Neural cell (in vitro differentiated cells): ENCODE measurements around the gene THBS2. TPM values are rescaled to one million over a fixed set of nuclear protein-coding genes. Genes with fewer than 3 reads are reported as not detected.
"Not testable (repeated sequence)": the region's sequence is repeated elsewhere in the genome, so short reads cannot be mapped to it uniquely, and the experiment has no call there.

Experiments used
- H2AFZ ChIP-seq: fragments of 200-600, 300-800 bp; sonication (generic), shearing (Covaris generic); 2 replicates; pipeline ENCODE4 v1.6.0; 2014; ENCODE audit warnings: low read depth, mild to moderate bottlenecking, antibody characterized with exemption, low read length, moderate library complexity
- H3F3A ChIP-seq: fragments of 200-600 bp; shearing (Covaris generic); 2 replicates; pipeline ENCODE4 v1.6.1; 2016; ENCODE audit warnings: mild to moderate bottlenecking, moderate library complexity, mixed read lengths, antibody characterized with exemption, low read length; ENCODE audit not compliant: insufficient read depth, poor library complexity, severe bottlenecking
- H3K27ac ChIP-seq: fragments of 200-600, 300-800 bp; sonication (generic), shearing (Covaris generic); 2 replicates; pipeline ENCODE4 v1.5.1; 2014; ENCODE audit warnings: mild to moderate bottlenecking, low read length, moderate library complexity
- H3K27me3 ChIP-seq: fragments of 300-800, 200-600 bp; sonication (generic), shearing (Covaris generic); 2 replicates; pipeline ENCODE4 v1.6.0; 2014; ENCODE audit warnings: mild to moderate bottlenecking, low read depth, low read length, moderate library complexity; ENCODE audit not compliant: insufficient read depth
- H3K36me3 ChIP-seq: fragments of 300-800, 200-600 bp; sonication (generic), shearing (Covaris generic); 2 replicates; pipeline ENCODE4 v1.5.1; 2014; ENCODE audit warnings: mild to moderate bottlenecking, antibody characterized with exemption, low read length, moderate library complexity; ENCODE audit not compliant: insufficient read depth
- H3K4me2 ChIP-seq: fragments of 300-800, 200-600 bp; sonication (generic), shearing (Covaris generic); 2 replicates; pipeline ENCODE4 v1.6.0; 2014; ENCODE audit warnings: mild to moderate bottlenecking, low read length
- H3K4me3 ChIP-seq: fragments of 300-800, 200-600 bp; sonication (generic), shearing (Covaris generic); 2 replicates; pipeline ENCODE4 v1.5.1; 2014; ENCODE audit warnings: mild to moderate bottlenecking, low read length, moderate library complexity
- H3K79me2 ChIP-seq: fragments of 200-600 bp; shearing (Covaris generic); replicated peaks from 2 replicates; pipeline ENCODE4 v1.6.0; 2014; ENCODE audit warnings: mild to moderate bottlenecking, low read length, moderate library complexity; ENCODE audit not compliant: insufficient read depth
- H3K9ac ChIP-seq: fragments of 300-800, 200-600 bp; sonication (generic), shearing (Covaris generic); 2 replicates; pipeline ENCODE4 v1.6.1; 2016; ENCODE audit warnings: mild to moderate bottlenecking, low read length, mixed read lengths
- H3K9me2 ChIP-seq: fragments of 200-600 bp; shearing (Covaris generic); 2 replicates; pipeline ENCODE4 v1.6.1; 2016; ENCODE audit warnings: mild to moderate bottlenecking, low read length, mixed read lengths; ENCODE audit not compliant: insufficient read depth
- H3K9me3 ChIP-seq: fragments of 200-600, 300-800 bp; sonication (generic), shearing (Covaris generic); 2 replicates; pipeline ENCODE4 v1.6.1; 2016; ENCODE audit warnings: mild to moderate bottlenecking, mixed run types, low read length, moderate library complexity, mixed read lengths
- H4K20me1 ChIP-seq: fragments of 200-600 bp; shearing (Covaris generic); 2 replicates; pipeline ENCODE4 v1.6.1; 2016; ENCODE audit warnings: mild to moderate bottlenecking, mixed run types; ENCODE audit not compliant: insufficient read depth
- CTCF ChIP-seq: fragments of 450-650 bp; IDR thresholded peaks from 2 replicates; pipeline ENCODE4 v1.5.1; 2014; ENCODE audit warnings: antibody characterized with exemption, mild to moderate bottlenecking, moderate library complexity; ENCODE audit not compliant: poor library complexity, severe bottlenecking
- EP300 ChIP-seq: fragments of 450-650 bp; conservative IDR thresholded peaks from 2 replicates; pipeline ENCODE4 v1.6.1; 2014; ENCODE audit warnings: antibody characterized with exemption, mild to moderate bottlenecking, moderate library complexity; ENCODE audit not compliant: poor library complexity, severe bottlenecking
- EZH2 ChIP-seq: fragments of 200-600, 300-800 bp; shearing (Covaris generic), sonication (generic); IDR thresholded peaks from 2 replicates; pipeline ENCODE4 v1.6.1; 2014; ENCODE audit warnings: antibody characterized with exemption, low read length, borderline replicate concordance, mild to moderate bottlenecking; ENCODE audit not compliant: insufficient read depth, poor library complexity, severe bottlenecking
- MXI1 ChIP-seq: fragments of 450-650 bp; conservative IDR thresholded peaks from 2 replicates; pipeline ENCODE4 v1.6.1; 2014; ENCODE audit warnings: antibody characterized with exemption, mild to moderate bottlenecking; ENCODE audit not compliant: poor library complexity, severe bottlenecking
- POLR2AphosphoS5 ChIP-seq: IDR thresholded peaks from 2 replicates; pipeline ENCODE4 v1.6.1; 2012
- RAD21 ChIP-seq: fragments of 450-650 bp; conservative IDR thresholded peaks from 2 replicates; pipeline ENCODE4 v1.6.1; 2014; ENCODE audit warnings: antibody characterized with exemption, mild to moderate bottlenecking, moderate library complexity
- REST ChIP-seq: IDR thresholded peaks from 2 replicates; pipeline ENCODE4 v1.6.1; 2012; ENCODE audit warnings: borderline replicate concordance
- SMC3 ChIP-seq: fragments of 450-650 bp; conservative IDR thresholded peaks from 2 replicates; pipeline ENCODE4 v1.6.1; 2014; ENCODE audit warnings: antibody characterized with exemption, mild to moderate bottlenecking, moderate library complexity; ENCODE audit not compliant: poor library complexity
- TAF1 ChIP-seq: IDR thresholded peaks from 2 replicates; pipeline ENCODE4 v1.6.1; 2012; ENCODE audit warnings: low read depth
- polyA plus RNA-seq: library from polyadenylated mRNA; depleted of rRNA; stranded (reverse); fragments of >200 nt; gene quantifications from 2 replicates; pipeline ENCODE4 v1.2.3, GENCODE V29; 2014

Gene THBS2
- polyA plus RNA-seq, 1 donor from 2014 or later: 0.88 TPM

GRCh38 chr6:169216830-169217229 lies 36.8 kb downstream of the THBS2 start:
- no peak overlapping the region for H2AFZ ChIP-seq
- no peaks in the 10 kb centered on the region for H3K27me3 ChIP-seq
- H3F3A ChIP-seq: no peaks in the 10 kb centered on the region
- H3K36me3 ChIP-seq: no peaks in the 10 kb centered on the region
- H3K27ac ChIP-seq: no peak overlapping the region
- TF ChIP-seq MXI1 (no peak), POLR2AphosphoS5 (no peak), TAF1 (no peak), RAD21 (no peak), SMC3 (no peak), EZH2 (no peak), REST (no peak), CTCF (no peak), EP300 (no peak)
- no peaks in the 10 kb centered on the region for H3K9me3 ChIP-seq
- H3K9me2 ChIP-seq: no peaks in the 10 kb centered on the region
- H3K4me2 ChIP-seq: no peak overlapping the region
- no peak overlapping the region for H3K4me3 ChIP-seq
- H3K79me2 ChIP-seq: no peaks in the 10 kb centered on the region
- H4K20me1 ChIP-seq: no peaks in the 10 kb centered on the region
- no peak overlapping the region for H3K9ac ChIP-seq

GRCh38 chr6:169215201-169215681 lies 38.4 kb downstream of the THBS2 start:
- Histone ChIP-seq H3F3A (no peaks in the 10 kb centered on the region), H3K36me3 (no peaks in the 10 kb centered on the region), H2AFZ (no peak overlapping the region), H3K9me2 (no peaks in the 10 kb centered on the region), H4K20me1 (no peaks in the 10 kb centered on the region), H3K27ac (no peak overlapping the region), H3K9ac (no peak overlapping the region), H3K4me3 (no peak overlapping the region), H3K79me2 (no peaks in the 10 kb centered on the region), H3K4me2 (no peak overlapping the region), H3K9me3 (no peaks in the 10 kb centered on the region), H3K27me3 (no peaks in the 10 kb centered on the region)
- TF ChIP-seq RAD21: no peak
- TF ChIP-seq EP300: no peak

GRCh38 chr6:169214789-169215188 lies 38.9 kb downstream of the THBS2 start:
- not testable (repeated sequence) for H3K27ac ChIP-seq, H2AFZ ChIP-seq, H3K4me2 ChIP-seq, H3K9me3 ChIP-seq, H3K27me3 ChIP-seq, H3K36me3 ChIP-seq, H3K79me2 ChIP-seq, H3K9ac ChIP-seq, H3K9me2 ChIP-seq, H3F3A ChIP-seq, H4K20me1 ChIP-seq, H3K4me3 ChIP-seq
